ENCODE results near the gene ACKR3. TPM values are rescaled to one million over a fixed set of nuclear protein-coding genes. Genes with fewer than 3 reads are reported as not detected.

Gene ACKR3
- total RNA-seq, 1 experiment from 2014 or later = 24.0 TPM

DNA sequence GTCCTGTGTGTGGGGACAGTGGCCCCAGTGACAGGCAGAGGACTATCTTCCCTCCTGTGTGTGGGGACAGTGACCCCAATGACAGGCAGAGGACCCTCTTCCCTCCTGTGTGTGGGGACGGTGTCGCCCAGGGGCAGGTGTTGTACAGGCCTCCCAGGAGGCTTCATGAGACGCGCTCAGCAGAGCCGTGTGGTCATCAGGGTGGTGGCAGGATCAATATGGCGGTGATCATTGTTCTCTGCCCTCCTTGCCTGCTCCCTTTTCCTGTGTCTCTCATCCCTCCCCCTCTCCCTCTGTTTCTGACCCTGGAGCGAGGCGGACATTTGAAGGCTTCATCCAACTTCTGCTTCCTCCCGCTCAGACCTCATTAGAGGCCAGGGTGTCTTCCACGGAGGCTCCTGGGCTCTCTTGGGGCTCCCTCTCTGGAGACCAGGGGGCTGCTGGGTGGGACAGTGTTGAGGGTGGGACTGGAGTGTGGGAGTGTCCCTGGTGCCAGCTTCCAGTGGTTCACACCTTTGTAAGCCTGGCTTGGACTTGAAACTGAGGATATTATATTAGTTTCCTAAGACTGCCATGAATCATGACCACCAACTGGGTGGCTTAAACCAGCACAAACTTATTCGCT lies 59.5 kb downstream of the ACKR3 start:
- DNase-seq (ENCODE audit: low read depth) = no peak

GRCh38 chr2:236629961-236630872 lies 60.6 kb downstream of the ACKR3 start:
- DNase-seq (ENCODE audit: low read depth) = no peak

DNA sequence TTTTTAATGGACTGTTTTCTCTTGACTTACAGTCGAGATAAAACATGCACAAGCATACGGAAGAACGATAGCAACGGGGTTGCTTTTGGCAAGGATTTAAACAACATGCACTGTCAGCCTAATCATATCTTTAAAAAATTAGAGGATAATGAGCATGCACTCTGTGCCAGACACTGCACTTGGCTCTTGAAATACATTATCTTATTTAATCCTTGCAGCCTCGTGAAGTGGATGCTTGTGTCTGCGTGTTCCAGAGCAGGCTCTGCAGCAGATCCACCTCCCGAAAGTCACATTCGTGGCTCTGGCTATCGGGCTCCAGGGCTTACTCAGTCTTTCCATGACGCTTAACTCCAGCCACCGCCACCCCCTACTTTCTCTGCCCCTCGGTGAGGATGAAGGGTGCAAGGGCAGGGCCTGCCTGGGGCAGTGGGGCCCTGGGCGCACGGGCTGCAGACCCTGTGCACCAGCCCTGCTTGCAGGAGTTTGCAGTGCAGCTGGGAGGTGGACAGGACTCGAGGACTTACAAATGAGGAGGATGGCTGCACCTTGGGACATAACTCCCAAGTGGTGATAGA lies 61.7 kb downstream of the ACKR3 start:
- no peak for DNase-seq (ENCODE audit: low read depth)

DNA sequence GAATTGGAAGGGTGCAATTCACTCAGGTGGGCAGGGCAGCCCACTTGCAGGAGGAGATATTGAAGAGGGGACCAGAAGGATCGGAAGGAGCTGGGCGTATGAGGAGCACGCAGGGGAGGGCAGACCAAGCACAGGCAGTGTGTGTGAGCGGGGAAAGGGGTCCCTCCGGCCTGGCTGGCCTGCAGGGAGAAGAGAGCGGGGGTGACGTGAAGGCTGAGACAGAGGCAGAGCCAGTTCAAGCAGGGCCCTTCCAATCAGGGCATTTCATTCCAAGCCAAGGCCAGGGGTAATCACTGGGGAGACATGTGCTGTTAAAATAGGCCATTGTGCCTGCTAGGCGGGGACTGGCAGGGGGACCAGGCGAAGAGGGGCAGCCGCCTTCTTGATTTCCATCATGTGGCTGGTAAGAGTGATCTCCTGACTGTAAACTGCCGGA lies 62.2 kb downstream of the ACKR3 start:
- no peak for DNase-seq (ENCODE audit: low read depth)

All from RPMI7951 (cell line).